ENCODE results near the gene IRAK4. TPM values are rescaled to one million over a fixed set of nuclear protein-coding genes. Genes with fewer than 3 reads are reported as not detected.

Gene IRAK4
- polyA plus RNA-seq, 3 donors, result 17.3 to 44.6 (median 29.0) TPM

DNA sequence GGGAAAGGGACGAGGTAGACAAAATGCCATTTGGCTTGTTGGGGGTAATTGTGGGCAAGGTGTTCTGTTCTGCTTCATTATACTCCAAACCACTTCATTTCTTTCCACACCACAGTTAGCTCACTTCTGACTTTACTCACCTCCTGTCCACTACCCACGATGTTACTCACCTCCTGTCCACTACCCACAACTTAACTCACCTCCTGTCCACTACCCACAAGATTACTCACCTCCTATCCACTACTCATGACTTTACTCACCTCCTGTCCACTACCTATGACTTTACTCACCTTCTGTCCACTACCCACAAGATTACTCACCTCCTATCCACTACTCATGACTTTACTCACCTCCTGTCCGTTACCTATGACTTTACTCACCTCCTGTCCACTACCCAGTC lies 57.4 kb downstream of the IRAK4 start:
- Histone ChIP-seq H2AFZ (ENCODE audit: insufficient read depth, low read depth, low read length, poor library complexity, severe bottlenecking) (no peak overlapping the region), H3K4me3 (replicated peaks in 1 of 3; ENCODE audit: low read depth in 2 of 3, low read length in 3 of 3) (no peak overlapping the region), H3K27ac (ENCODE audit: low read depth in 1 of 2, low read length in 2 of 2) (no peak overlapping the region), H3K4me1 (ENCODE audit: control insufficient read depth in 1 of 2, insufficient read depth in 2 of 2, low read length in 2 of 2) (no peaks in the 10 kb centered on the region), H3K79me2 (ENCODE audit: insufficient read depth, low read length) (no peaks in the 10 kb centered on the region), H4K20me1 (ENCODE audit: insufficient read depth, low read length) (no peaks in the 10 kb centered on the region), H3K27me3 (ENCODE audit: control insufficient read depth in 2 of 2, insufficient read depth in 2 of 2, low read length in 2 of 2) (peaks cover 3 to 4% of the 10 kb centered on the region in 2 donors), H3K36me3 (replicated peaks in 1 of 2; ENCODE audit: control insufficient read depth in 1 of 2, insufficient read depth in 2 of 2, low read length in 2 of 2) (no peaks in the 10 kb centered on the region), H3K4me2 (replicated peaks; ENCODE audit: extremely low read depth, low read length, poor library complexity, severe bottlenecking) (no peak overlapping the region), H3K9ac (ENCODE audit: insufficient read depth, low read length, poor library complexity, severe bottlenecking) (no peak overlapping the region), H3K9me3 (replicated peaks in 1 of 2; ENCODE audit: control insufficient read depth in 1 of 2, insufficient read depth in 1 of 2, low read length in 2 of 2) (no peaks in the 10 kb centered on the region)
- TF ChIP-seq, protein P1, sequence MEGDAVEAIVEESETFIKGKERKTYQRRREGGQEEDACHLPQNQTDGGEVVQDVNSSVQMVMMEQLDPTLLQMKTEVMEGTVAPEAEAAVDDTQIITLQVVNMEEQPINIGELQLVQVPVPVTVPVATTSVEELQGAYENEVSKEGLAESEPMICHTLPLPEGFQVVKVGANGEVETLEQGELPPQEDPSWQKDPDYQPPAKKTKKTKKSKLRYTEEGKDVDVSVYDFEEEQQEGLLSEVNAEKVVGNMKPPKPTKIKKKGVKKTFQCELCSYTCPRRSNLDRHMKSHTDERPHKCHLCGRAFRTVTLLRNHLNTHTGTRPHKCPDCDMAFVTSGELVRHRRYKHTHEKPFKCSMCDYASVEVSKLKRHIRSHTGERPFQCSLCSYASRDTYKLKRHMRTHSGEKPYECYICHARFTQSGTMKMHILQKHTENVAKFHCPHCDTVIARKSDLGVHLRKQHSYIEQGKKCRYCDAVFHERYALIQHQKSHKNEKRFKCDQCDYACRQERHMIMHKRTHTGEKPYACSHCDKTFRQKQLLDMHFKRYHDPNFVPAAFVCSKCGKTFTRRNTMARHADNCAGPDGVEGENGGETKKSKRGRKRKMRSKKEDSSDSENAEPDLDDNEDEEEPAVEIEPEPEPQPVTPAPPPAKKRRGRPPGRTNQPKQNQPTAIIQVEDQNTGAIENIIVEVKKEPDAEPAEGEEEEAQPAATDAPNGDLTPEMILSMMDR (IDR thresholded peaks at IDR 0.05), result no peak
- peak overlapping the region in 1 of 7 donors; percentile 1 for H3K27ac Mint-ChIP-seq
- no peaks in the 10 kb centered on the region for H3K36me3 Mint-ChIP-seq
- intact Hi-C loops (cut with micrococcal nuclease), result no loop called here
- WGBS (ENCODE audit: insufficient coverage), result 86% methylated on average over 2 of the region's 3 CpGs
- peaks cover 0 to 5% (median 1%) of the 10 kb centered on the region in 7 donors for H3K9me3 Mint-ChIP-seq
- peaks cover 10 to 24% (median 24%) of the 10 kb centered on the region in 3 donors for H3K27me3 Mint-ChIP-seq (ENCODE audit: low read depth in 3 of 3)
- no peaks in the 10 kb centered on the region for H3K4me1 Mint-ChIP-seq
- H3K4me3 Mint-ChIP-seq, result no peak overlapping the region
- DNase-seq, result no peak

DNA sequence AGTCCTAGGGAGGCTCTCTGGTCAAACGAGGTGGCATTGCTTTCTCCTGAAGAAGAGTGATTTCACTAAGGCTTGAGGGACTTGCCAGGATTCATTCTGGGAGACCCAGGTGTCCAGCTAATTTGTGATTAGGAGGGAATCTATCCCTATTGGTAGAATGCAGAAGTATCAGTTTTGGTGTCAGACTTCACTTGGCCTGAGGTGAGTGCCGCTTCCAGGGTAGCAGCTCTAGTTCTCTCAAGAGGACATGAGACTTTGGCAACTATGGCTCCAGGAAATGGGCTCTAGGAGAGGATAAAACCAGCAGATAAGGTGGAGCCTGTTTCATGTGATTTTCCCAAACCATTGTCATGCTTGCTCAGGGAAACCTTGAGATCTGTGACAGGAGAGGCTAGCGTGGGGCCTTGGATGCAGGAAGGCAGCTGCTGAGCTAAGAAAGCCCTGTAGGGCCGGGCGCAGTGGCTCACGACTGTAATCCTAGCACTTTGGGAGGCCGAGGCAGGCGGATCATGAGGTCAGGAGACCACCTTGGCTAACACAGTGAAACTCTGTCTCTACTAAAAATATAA lies 65.5 kb downstream of the IRAK4 start:
- intact Hi-C loops (cut with micrococcal nuclease), result no loop called here
- no peak for DNase-seq
- 95% methylated on average over 7 of the region's 8 CpGs for WGBS (ENCODE audit: insufficient coverage)

More for the DNA sequence above, 65.5 kb downstream of the IRAK4 start:
- Mint-ChIP-seq H3K27ac (no peak overlapping the region), H3K9me3 (peaks cover 0 to 5% (median 1%) of the 10 kb centered on the region in 7 donors), H3K4me3 (no peak overlapping the region), H3K36me3 (no peaks in the 10 kb centered on the region), H3K27me3 (ENCODE audit: low read depth in 3 of 3) (peaks cover 7 to 20% (median 8%) of the 10 kb centered on the region in 3 donors), H3K4me1 (no peaks in the 10 kb centered on the region)
- Histone ChIP-seq H3K4me2 (replicated peaks; ENCODE audit: extremely low read depth, low read length, poor library complexity, severe bottlenecking) (no peak overlapping the region), H3K9ac (ENCODE audit: insufficient read depth, low read length, poor library complexity, severe bottlenecking) (no peak overlapping the region), H3K4me1 (ENCODE audit: control insufficient read depth in 1 of 2, insufficient read depth in 2 of 2, low read length in 2 of 2) (no peaks in the 10 kb centered on the region), H3K79me2 (ENCODE audit: insufficient read depth, low read length) (no peaks in the 10 kb centered on the region), H2AFZ (ENCODE audit: insufficient read depth, low read depth, low read length, poor library complexity, severe bottlenecking) (no peak overlapping the region), H4K20me1 (ENCODE audit: insufficient read depth, low read length) (no peaks in the 10 kb centered on the region), H3K36me3 (replicated peaks in 1 of 2; ENCODE audit: control insufficient read depth in 1 of 2, insufficient read depth in 2 of 2, low read length in 2 of 2) (no peaks in the 10 kb centered on the region), H3K27ac (ENCODE audit: low read depth in 1 of 2, low read length in 2 of 2) (no peak overlapping the region), H3K4me3 (replicated peaks in 1 of 3; ENCODE audit: low read depth in 2 of 3, low read length in 3 of 3) (no peak overlapping the region), H3K9me3 (replicated peaks in 1 of 2; ENCODE audit: control insufficient read depth in 1 of 2, insufficient read depth in 1 of 2, low read length in 2 of 2) (no peaks in the 10 kb centered on the region), H3K27me3 (ENCODE audit: control insufficient read depth in 2 of 2, insufficient read depth in 2 of 2, low read length in 2 of 2) (peaks cover 0 to 3% of the 10 kb centered on the region in 2 donors)
- TF ChIP-seq, protein P1 (IDR thresholded peaks at IDR 0.05), result no peak
